Keratinocyte (primary cell): Measurements from ENCODE around the gene FAM186B.

Experiments
- CTCF ChIP-seq, 3 experiments: IDR thresholded peaks in 1 of 3; conservative IDR thresholded peaks in 1 of 3; optimal IDR thresholded peaks in 1 of 3; 2 replicates in 2 of 3; 3 replicates in 1 of 3; pipeline versions ENCODE3 to v1.5.1; 2011; ENCODE audit warnings: low read length in 3 of 3, mild to moderate bottlenecking in 3 of 3, moderate library complexity in 2 of 3, control low read depth in 1 of 3, inconsistent platforms in 1 of 3; ENCODE audit not compliant: insufficient read depth in 2 of 3; ENCODE audit errors: extremely low read depth in 1 of 3
- EZH2 ChIP-seq: IDR thresholded peaks from one replicate; pipeline ENCODE4 v1.6.1; 2012; ENCODE audit warnings: inconsistent platforms, mild to moderate bottlenecking, low read length, moderate library complexity

- TF ChIP-seq CTCF (optimal IDR thresholded peaks at IDR 0.05 in 1 of 3, IDR thresholded peaks at IDR 0.05 in 1 of 3, conservative IDR thresholded peaks at IDR 0.05 in 1 of 3; ENCODE audit: extremely low read depth in 1 of 3, insufficient read depth in 2 of 3, low read length in 3 of 3) (no peak), EZH2 (no peak)
Measured at GRCh38 chr12:49645146-49646039, 40.0 kb upstream of the FAM186B start.
